Activated CD4-positive, alpha-beta T cell treated with anti-CD3 and anti-CD28 coated beads, Interleukin-2, amount 10 ng/mL, durations not matched to agents 7 days and 5 days (primary cell): ENCODE data around the gene ANKRD28. TPM values are rescaled to one million over a fixed set of nuclear protein-coding genes. Genes with fewer than 3 reads are reported as not detected.
"Not testable (repeated sequence)": the region's sequence is repeated elsewhere in the genome, so short reads cannot be mapped to it uniquely, and the experiment has no call there.

ENCODE experiments used
- CTCF ChIA-PET: fragments of 350-600 bp; sonication (Branson Sonifier 250); formaldehyde crosslinking; loops from one replicate; lab custom pipeline; 2021; ENCODE audit warnings: antibody characterized with exemption; lab: Charles Lee
- POLR2A ChIA-PET: fragments of 350-600 bp; sonication (Branson Sonifier 250); formaldehyde crosslinking; loops from one replicate; lab custom pipeline; 2021; ENCODE audit warnings: antibody characterized with exemption; lab: Charles Lee
- DNase-seq: peaks from one replicate; pipeline ENCODE4 v3.0.0-alpha.2; 2020
- H3K27ac Mint-ChIP-seq: one replicate; pipeline ENCODE4 v1.8.0; 2021; ENCODE audit warnings: mild to moderate bottlenecking, moderate library complexity, mixed read lengths
- H3K27me3 Mint-ChIP-seq: one replicate; pipeline ENCODE4 v1.8.0; 2021; ENCODE audit warnings: mixed read lengths
- H3K36me3 Mint-ChIP-seq: one replicate; pipeline ENCODE4 v1.8.0; 2021; ENCODE audit warnings: low read depth, mixed read lengths
- H3K4me1 Mint-ChIP-seq: one replicate; pipeline ENCODE4 v1.8.0; 2021; ENCODE audit warnings: mixed read lengths
- H3K4me3 Mint-ChIP-seq: one replicate; pipeline ENCODE4 v1.8.0; 2021; ENCODE audit warnings: mild to moderate bottlenecking, moderate library complexity, mixed read lengths
- H3K9me3 Mint-ChIP-seq: one replicate; pipeline ENCODE4 v1.8.0; 2021; ENCODE audit warnings: mixed read lengths
- total RNA-seq, 2 experiments: library from RNA; stranded (reverse); gene quantifications; one replicate each; pipeline ENCODE4 v1.2.3, GENCODE V29; 2021

Gene ANKRD28
- total RNA-seq, 2 experiments from 2014 or later = 33.9 to 39.0 TPM

DNA sequence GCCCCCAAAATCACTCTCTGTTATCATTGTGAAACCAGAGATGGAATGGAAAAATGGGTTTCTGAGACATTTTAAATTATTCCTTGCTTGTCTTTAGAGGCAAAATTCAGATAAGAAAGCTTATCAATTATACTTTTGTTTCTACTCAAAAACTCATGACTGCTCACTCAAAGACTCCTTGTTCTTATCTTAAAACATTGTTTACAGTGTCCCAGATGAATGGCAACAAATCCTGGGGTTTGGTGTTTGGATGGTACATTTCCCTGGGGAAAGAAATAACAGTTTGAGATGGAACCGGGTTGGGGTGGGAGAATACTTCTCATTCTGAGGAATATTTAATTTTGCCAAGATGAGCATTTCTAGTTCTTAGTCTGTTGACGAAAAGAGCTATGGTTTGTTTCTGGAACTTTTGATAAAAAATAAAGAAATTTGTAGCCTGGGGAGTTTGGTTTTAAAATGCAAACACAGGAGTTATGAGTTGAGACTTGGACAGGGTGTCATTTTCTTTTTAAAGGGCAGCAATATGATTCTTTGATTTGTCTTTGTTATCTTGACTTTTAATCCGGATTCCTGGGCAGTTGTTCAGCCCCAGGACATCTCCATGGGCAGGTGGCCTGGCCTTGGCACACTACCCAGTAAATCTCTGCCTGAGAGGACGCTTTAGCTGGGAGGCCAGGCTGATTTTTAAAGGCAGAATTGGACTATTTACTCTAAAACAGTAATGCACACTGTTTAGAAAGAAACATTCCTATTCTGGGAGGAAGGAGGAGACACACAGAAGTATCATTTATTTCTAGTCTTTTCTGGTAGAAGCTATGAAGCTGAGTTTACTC, 163.8 kb downstream of the ANKRD28 start:
- CTCF ChIA-PET = interaction anchor here (1.0 to 1.6 kb wide), 6 partner anchors 7 to 178 kb away, joined by 3 to 4 read pairs (median 4); no protein-coding TSS in a partner anchor
- Mint-ChIP-seq H3K4me3 (no peak overlapping the region), H3K9me3 (no peaks in the 10 kb centered on the region), H3K27me3 (no peaks in the 10 kb centered on the region), H3K4me1 (peaks cover 44% of the 10 kb centered on the region), H3K27ac (no peak overlapping the region), H3K36me3 (no peaks in the 10 kb centered on the region)
- no peak for DNase-seq
- POLR2A ChIA-PET = no interaction called here

DNA sequence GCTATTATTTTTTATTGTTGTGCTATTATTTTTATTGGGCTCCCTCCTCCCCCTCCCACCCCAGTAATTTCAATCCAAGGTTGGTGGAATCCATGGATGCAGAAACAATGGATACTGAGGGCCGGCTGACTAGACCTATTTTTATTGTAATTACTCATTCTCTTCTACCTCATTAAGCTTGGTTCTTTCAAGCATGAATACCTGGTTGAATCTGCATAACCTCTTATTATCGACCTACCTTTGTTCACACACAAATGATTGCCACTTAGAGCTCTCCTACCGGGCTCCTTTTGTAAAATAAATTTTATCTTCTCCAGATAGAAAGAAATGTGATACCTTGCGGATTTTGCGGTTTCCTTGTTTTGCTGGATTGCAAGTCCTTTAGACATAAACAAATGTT, 164.6 kb downstream of the ANKRD28 start:
- Mint-ChIP-seq H3K4me3 (no peak overlapping the region), H3K27me3 (no peaks in the 10 kb centered on the region), H3K36me3 (no peaks in the 10 kb centered on the region), H3K4me1 (peaks cover 42% of the 10 kb centered on the region), H3K27ac (no peak overlapping the region), H3K9me3 (no peaks in the 10 kb centered on the region)
- CTCF ChIA-PET = interaction anchor here (1.2 kb wide), 1 partner anchor 12 kb away, joined by 3 read pairs; no protein-coding TSS in a partner anchor
- POLR2A ChIA-PET = no interaction called here
- no peak for DNase-seq

DNA sequence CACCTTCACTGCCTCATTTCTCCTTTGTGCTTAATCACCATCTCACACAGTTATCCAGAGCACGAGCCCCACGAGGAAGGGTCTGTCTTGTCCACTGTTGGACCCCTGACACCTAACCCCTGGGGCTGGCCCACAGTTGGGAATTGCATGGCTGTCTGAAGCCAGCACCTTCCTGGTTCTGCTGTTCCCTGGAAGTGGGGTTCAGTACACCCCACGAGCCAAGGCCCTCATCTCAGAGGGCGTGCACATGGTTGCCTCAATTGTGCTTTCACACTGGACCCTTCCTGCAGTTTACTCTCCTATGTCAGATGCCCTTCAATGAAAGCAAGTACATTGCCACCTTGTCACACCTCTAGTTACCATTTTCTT, 165.6 kb downstream of the ANKRD28 start:
- Mint-ChIP-seq H3K9me3 (no peaks in the 10 kb centered on the region), H3K4me1 (peaks cover 32% of the 10 kb centered on the region), H3K4me3 (no peak overlapping the region), H3K27ac (no peak overlapping the region), H3K36me3 (no peaks in the 10 kb centered on the region), H3K27me3 (no peaks in the 10 kb centered on the region)
- CTCF ChIA-PET = interaction anchor here (0.6 kb wide), 1 partner anchor 165 kb away, joined by 4 read pairs; no protein-coding TSS in a partner anchor
- POLR2A ChIA-PET = no interaction called here
- DNase-seq = no peak

DNA sequence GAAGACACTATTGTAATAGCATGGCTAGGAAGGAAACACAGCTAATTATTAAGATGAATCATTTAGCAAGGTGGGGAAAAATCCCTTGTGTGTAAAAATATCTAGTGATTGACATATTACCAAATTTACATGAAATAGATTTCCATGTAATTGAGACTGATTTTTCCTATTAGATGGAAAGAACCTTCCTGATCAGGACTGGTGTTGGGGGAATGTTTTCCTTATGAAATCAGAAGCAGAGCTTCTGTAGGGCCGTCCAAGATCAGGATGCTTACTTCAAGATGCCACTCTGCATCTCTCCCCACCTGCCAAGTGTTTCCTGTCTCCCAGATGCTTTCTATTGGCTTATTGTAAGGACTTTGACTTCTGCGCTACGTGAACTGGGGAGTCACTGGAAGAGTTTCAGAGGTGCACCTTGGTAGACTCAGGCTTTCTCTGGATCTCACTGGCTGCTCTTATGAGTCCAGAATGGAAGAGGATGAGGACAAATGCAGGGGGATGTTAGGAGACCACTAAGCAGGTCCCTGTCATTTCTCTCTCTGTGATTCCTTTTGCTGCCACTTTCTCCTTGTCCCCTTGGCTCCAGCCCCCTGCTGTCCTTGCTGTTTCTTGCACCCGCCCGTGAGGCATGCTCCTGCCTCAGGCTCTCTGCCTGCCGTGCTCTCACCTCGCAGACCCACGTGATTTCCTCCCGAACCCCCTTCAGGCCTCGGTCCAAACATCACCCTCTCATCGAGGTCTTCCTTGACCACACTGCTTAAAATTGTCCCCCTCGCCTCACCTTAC, 166.2 kb downstream of the ANKRD28 start:
- no peaks in the 10 kb centered on the region for H3K36me3 Mint-ChIP-seq
- no peaks in the 10 kb centered on the region for H3K9me3 Mint-ChIP-seq
- H3K4me1 Mint-ChIP-seq = peaks cover 26% of the 10 kb centered on the region
- H3K27ac Mint-ChIP-seq = no peak overlapping the region
- H3K4me3 Mint-ChIP-seq = no peak overlapping the region
- DNase-seq = no peak
- ChIA-PET POLR2A (no interaction called here), CTCF (interaction anchor here (0.6 to 1.6 kb wide), 2 partner anchors 12 to 166 kb away, joined by 4 read pairs; no protein-coding TSS in a partner anchor)
- H3K27me3 Mint-ChIP-seq = no peaks in the 10 kb centered on the region

DNA sequence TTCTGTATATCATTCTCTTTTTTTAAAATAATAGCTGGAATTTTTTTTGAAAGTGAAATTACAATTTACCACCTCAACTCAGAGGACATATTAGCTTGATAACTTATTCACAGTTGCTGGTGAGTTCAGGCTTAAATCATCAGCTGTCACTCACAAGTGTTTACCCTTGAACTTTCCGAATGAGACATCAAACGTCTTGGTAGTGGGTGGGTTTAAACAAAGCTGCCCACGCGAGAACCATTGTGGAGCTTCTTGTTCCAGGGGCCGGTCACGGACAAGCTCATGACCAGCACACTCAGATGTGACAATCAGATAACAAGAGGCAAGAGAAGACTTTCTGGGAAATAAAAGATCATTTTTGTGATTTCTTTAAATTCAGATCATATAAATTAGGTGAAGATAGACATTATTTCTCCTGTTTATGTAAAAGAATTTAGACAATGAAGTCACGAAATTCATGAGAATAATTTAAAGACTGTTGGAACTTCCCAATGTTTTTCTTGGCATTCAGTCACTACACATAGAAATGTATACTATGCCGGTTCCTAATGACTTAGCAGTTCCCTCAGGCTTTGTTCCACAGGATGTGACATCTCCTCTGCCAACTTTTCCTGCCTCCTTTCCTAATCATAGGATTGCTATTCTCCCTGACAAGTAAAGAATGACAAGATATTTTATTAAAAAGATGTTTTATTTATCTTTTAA, 167.0 kb downstream of the ANKRD28 start:
- no peak for DNase-seq
- Mint-ChIP-seq H3K9me3 (peaks cover 1% of the 10 kb centered on the region), H3K4me3 (no peak overlapping the region), H3K36me3 (no peaks in the 10 kb centered on the region), H3K27me3 (no peaks in the 10 kb centered on the region), H3K4me1 (peaks cover 20% of the 10 kb centered on the region), H3K27ac (no peak overlapping the region)
- ChIA-PET POLR2A (no interaction called here), CTCF (interaction anchor here (0.6 to 2.5 kb wide), 9 partner anchors 12 to 186 kb away, joined by 3 to 9 read pairs (median 4); no protein-coding TSS in a partner anchor)

DNA sequence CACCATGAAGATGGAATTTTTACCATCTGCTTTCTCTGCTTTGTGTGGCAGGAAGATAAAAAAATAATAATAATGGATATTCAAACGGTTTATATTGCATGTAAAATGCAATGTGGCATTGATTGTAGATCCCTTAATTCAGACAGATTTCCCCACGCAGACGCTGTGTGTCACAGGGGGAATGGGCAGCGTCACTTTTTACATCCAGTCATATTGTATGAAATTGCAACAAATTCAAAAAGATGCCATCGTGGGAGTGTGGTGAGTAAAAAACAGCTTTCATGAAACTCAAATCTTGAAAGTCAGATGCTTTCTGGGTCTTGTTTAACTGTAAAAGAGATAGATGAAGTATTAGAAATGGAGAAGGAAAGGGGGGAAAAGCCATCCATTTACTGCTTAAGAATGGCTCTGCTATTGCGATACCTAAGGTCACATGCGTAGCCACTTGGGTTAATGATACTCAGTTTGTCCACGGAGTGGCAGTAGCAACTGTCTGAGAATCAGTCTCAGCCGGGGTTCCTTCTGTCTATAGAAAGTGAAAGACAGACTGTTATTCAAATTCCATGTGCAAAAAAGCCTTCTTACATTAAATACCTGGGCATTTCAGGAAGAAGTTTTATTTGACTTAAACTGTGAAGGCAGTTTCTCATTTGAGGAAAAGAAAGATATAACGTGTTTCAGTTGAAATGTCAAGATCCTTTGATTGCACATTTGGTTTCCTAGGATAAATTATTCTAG, 167.8 kb downstream of the ANKRD28 start:
- POLR2A ChIA-PET = no interaction called here
- DNase-seq = peak; percentile 83
- peaks cover 2% of the 10 kb centered on the region for H3K9me3 Mint-ChIP-seq
- H3K36me3 Mint-ChIP-seq = no peaks in the 10 kb centered on the region
- H3K27me3 Mint-ChIP-seq = no peaks in the 10 kb centered on the region
- peaks cover 22% of the 10 kb centered on the region for H3K4me1 Mint-ChIP-seq
- CTCF ChIA-PET = interaction anchor here (0.7 to 2.5 kb wide), 9 partner anchors 13 to 186 kb away, joined by 3 to 9 read pairs (median 4); no protein-coding TSS in a partner anchor
- no peak overlapping the region for H3K27ac Mint-ChIP-seq
- peak overlapping the region; percentile 11 for H3K4me3 Mint-ChIP-seq

DNA sequence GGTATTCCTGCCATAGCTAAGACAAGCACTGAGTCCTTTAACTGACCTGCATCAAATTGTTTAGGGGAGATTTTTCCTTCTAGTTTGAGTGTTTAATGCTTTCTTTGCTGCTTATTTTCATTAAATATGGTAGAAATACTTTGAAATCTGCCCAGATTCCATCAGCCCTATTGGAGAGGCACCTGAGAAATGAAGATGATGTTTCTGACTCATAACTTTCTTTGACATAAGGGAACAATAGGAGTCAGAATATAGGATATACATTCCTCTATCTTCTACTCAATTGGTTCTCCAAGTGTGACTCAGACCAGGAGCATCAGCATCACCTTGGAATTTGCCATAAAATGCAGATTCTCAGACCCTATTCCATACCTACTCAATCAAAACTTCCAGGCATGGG, 168.8 kb downstream of the ANKRD28 start:
- ChIA-PET POLR2A (no interaction called here), CTCF (interaction anchor here (1.1 to 2.5 kb wide), 3 partner anchors 20 to 180 kb away, joined by 3 to 9 read pairs (median 3); no protein-coding TSS in a partner anchor)
- H3K27me3 Mint-ChIP-seq = no peaks in the 10 kb centered on the region
- H3K27ac Mint-ChIP-seq = no peak overlapping the region
- peaks cover 32% of the 10 kb centered on the region for H3K4me1 Mint-ChIP-seq
- DNase-seq = no peak
- peaks cover 4% of the 10 kb centered on the region for H3K9me3 Mint-ChIP-seq
- H3K36me3 Mint-ChIP-seq = peaks cover 5% of the 10 kb centered on the region
- no peak overlapping the region for H3K4me3 Mint-ChIP-seq

DNA sequence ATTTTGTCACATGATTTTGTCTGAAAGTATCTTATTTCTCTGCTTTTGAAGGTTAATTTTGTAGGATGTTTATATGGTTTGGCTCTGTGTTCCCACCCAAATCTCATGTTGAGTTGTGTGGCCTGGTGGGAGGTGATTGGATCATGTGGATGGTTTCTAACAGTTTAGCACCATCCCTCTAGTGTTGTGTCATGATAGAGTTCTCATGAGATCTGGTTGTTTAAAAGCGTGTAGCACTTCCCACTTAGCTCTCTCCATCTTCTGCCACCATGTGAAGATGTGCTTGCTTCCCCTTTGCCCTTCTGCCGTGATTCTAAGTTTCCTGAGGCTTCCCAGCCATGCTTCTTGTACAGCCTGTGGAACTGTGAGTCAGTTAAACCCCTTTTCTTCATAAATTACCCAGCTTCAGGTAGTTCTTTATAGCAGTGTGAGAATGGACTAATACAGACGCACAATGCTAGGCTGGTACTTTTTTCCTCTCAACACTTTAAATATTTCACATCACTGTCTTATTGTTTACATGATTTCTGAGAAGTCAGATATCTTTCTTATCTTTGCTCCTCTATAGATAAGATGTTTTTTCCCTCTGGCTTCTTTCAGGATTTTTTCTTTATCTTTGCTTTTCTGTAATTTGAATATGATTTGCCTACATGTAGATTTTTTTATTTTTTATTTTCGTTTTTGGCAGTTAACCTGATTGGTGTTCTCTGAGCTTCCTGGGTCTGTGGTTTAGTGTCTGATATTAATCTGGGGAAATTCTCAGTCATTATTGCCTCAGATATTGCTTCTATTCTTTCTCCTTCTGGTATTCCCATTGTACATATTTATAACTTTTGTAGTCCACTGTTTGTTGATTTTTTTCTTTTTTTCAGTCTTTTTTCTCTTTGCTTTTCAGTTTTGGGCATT, 174.0 kb downstream of the ANKRD28 start:
- H3K27me3 Mint-ChIP-seq = no peaks in the 10 kb centered on the region
- peaks cover 42% of the 10 kb centered on the region for H3K9me3 Mint-ChIP-seq
- H3K4me1 Mint-ChIP-seq = peaks cover 21% of the 10 kb centered on the region
- H3K27ac Mint-ChIP-seq = peak overlapping the region; percentile 55
- CTCF ChIA-PET = no interaction called here
- H3K4me3 Mint-ChIP-seq = no peak overlapping the region
- peaks cover 42% of the 10 kb centered on the region for H3K36me3 Mint-ChIP-seq
- no peak for DNase-seq
- POLR2A ChIA-PET = interaction anchor here (0.6 kb wide), 1 partner anchor 272 kb away, joined by 3 read pairs; no protein-coding TSS in a partner anchor

DNA sequence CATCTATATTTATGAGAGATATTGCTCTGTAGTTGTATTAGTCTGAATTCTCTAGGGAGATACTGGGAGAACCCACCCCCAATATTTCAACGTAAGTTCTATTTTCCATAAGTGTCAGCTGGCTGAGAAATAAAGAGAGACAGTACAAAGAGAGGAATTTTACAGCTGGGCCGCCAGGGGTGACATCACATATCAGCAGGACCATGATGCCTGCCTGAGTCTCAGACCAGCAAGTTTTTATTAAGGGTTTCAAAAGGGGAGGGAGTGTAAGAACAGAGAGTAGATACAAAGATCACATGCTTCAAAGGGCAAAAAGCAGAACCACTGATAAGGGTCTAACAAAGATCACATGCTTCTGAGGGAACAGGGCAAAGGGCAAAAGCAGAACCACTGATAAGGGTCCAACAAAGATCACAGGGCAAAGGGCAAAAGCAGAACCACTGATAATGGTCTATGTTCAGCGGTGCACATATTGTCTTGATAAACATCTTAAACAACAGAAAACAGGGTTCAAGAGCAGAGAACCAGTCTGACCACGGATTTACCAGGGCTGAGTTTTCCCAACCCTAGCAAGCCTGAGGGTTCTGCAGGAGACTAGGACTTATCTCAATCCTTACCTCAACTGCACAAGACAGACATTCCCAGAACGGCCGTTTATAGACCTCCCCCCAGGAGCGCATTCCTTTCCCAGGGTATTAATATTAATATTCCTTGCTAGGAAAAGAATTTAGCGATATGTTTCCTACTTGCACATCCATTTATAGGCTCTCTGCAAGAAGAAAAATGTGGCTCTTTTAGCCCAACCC, 177.9 kb downstream of the ANKRD28 start:
- peaks cover 39% of the 10 kb centered on the region for H3K9me3 Mint-ChIP-seq
- peaks cover 42% of the 10 kb centered on the region for H3K36me3 Mint-ChIP-seq
- H3K27ac Mint-ChIP-seq, POLR2A ChIA-PET, H3K27me3 Mint-ChIP-seq, H3K4me3 Mint-ChIP-seq, DNase-seq, CTCF ChIA-PET: not testable (repeated sequence)
- peaks cover 16% of the 10 kb centered on the region for H3K4me1 Mint-ChIP-seq
